Right lung (tissue), 5 donors: ENCODE measurements around the gene NSF. TPM values are rescaled to one million over a fixed set of nuclear protein-coding genes. Genes with fewer than 3 reads are reported as not detected.
"Not testable (repeated sequence)": the region's sequence is repeated elsewhere in the genome, so short reads cannot be mapped to it uniquely, and the experiment has no call there.

Experiments used
- DNase-seq, 2 donors: peaks; one replicate each; pipeline ENCODE4 v3.0.0-alpha.2; 2013
- polyA plus RNA-seq, 5 donors: library from polyadenylated mRNA; unstranded; fragments of 120-200 nt; gene quantifications; one replicate each; pipeline versions ENCODE4 v1.2.1 to v1.2.3, GENCODE V29; 2013; ENCODE audit warnings: inconsistent platforms in 1 of 5, low replicate concordance in 1 of 5; ENCODE audit not compliant: insufficient read length in 5 of 5, insufficient read depth in 1 of 5

Gene NSF
- polyA plus RNA-seq, 5 donors = 27.2 to 34.8 (median 32.4) TPM

- DNase-seq = no peak
Measured at GRCh38 chr17:46753776-46754175, 163.3 kb downstream of the NSF start.

GRCh38 chr17:46756081-46756735 is 165.7 kb downstream of the NSF start:
- DNase-seq = no peak

DNA sequence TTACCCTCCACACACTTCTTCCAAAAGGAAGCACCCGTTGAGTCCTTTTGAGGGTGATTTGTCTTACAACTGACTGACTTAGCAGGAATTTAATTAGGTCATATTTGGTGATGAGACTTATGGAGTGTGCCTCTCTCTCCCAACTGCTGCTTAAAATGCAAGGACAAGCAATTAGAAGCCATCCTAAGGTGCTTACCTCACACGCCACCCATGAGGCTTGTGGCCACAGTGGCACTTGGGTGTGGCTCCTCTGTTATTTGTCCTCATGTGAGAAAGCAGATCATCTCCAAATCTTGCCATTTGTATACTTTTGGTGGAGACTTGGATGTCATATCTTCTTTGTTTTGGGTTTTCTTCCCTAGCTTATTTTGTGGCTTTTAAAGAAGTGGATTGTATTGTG is 166.4 kb downstream of the NSF start:
- no peak for DNase-seq

DNA sequence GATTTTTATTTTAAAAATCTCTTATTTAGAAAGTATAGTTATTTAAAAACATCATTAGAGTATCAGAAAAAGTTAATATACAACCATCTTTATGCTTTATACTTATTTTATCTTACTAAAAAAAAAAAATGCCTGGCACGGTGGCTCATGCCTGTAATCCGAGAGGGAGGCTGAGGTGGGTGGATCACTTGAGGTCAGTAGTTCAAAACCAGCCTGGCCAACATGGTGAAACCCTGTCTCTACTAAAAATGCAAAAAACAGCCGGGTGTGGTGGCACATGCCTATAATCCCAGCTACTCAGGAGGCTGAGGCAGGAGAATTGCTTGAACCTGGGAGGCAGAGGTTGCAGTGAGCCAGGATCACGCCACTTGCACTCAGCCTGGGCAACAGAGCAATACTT is 167.1 kb downstream of the NSF start:
- DNase-seq = not testable (repeated sequence)

DNA sequence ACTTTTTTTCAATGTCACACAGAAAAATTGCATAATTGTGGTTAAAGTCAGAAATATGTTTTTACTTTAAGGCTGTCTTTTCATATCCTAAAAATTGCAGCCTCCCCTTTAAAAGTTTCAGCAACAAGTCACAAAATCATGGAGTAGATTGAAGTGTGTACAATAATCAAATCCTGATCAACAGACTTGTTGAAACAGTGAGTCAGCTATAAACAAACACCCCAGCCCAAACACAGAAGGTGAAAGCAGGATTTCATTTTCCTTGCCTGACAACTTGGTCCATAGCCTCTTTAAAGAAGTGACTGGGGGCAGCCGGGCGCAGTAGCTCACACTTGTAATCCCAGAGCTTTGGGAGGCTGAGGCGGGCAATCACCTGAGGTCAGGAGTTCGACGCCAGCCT is 168.1 kb downstream of the NSF start:
- DNase-seq = no peak

- DNase-seq = no peak
Measured at GRCh38 chr17:46759141-46759540, 168.7 kb downstream of the NSF start.

DNA sequence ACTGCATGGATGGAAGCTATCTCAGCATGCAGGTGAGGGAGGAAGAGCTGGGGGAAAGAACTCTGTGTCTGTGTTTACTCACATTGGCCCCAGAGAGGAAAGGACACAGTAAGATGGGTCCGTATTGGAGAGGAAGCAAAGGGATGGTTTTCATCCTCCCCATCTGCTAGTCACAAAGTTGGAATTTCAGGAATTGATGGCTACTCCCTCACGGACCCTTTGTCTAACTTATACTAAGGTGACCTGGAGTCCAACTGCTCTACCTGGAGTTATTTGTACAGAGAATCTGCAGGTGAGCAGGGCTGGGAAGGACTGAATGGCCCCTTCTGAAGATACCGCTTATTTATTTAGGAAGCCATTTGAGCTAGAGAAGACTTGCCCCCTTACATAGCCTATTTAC is 172.9 kb downstream of the NSF start:
- DNase-seq = no peak

GRCh38 chr17:46764000-46764708 is 173.7 kb downstream of the NSF start:
- no peak for DNase-seq

- peak; percentile 18 to 20 for DNase-seq
Measured at GRCh38 chr17:46764709-46765401, 174.4 kb downstream of the NSF start.

DNA sequence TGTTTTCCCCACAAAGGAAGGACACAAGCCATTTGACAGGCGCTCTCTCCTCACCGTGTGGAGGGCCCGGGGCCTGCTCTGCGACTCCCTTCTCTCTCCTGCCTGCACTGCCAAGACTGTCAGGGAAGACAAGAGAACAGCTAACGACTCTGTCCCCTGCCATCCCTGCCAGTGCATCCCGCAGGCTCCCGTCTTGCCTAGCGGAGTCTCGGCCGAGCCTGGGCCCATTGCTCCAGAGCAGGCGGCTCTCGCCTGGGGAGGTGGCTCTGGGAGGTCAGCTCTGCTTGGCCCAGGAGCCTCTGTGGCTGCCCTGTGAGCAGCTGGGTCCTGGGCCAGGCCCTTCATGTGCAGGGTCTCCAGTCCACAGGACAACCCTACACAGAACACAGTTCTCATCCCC is 175.0 kb downstream of the NSF start:
- no peak for DNase-seq

DNA sequence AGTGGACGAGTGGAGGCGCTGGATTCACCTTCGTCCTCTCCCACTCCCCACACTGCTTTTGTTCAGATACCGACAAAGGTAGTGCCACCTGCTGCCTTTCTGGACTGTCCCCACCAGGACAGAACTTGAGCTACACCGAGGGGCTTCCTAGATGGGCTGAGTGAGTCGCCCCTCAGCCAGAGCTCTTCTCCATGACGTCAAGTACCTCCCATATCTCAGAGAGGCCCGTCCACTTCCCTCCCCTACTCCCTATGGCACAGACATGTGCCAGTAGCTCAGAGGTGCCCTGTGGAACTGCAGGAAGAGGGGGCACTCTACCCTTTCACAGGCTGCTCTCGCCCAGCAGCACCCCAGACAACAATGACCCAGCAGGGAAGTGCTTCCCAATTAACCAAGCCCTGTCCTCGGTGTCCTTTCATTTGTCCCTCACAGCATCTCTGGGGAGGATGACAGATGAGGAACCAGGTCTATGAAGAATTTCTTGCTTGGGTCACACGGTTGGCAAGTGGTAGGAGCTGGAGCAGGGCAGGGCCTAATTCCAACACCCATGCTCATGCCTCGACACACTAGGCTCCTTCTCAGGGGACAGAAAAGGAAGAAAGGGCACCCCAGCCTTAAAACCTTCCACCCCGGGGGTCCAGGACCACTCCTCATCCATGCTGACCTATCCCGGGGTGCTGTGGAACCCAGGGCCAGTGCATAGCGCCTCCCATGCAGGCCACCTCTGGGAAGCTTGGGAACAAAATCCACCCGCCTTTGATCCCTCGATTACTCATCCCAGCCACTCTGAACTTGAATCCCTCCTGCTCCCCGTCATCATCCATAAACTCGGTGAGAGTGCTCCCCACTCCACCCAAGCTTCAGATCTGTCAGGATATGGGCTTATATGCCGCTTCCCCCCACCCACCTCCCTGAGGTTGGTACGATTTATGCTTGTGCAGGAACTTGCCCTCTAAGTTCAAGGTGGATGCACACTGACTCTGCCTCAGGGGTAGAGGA is 176.3 kb downstream of the NSF start:
- DNase-seq = no peak

DNA sequence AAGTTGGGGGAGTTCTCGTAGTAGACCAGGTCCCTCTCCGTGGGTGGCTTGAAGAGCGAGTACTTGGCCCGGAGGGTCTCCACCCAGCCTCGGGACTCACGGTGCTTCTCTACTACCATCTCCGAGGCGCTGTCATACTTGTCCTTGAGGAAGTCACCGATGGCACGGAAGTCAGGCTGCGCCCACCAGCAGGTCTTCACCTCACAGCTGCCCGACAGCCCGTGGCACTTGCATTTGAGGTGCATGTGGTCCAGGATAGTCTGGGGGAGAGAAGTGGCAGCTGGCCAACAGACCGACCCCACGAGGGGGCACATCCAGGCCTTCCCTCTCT is 178.0 kb downstream of the NSF start:
- DNase-seq = no peak

GRCh38 chr17:46768896-46769295 is 178.4 kb downstream of the NSF start:
- DNase-seq = not testable (repeated sequence)

DNA sequence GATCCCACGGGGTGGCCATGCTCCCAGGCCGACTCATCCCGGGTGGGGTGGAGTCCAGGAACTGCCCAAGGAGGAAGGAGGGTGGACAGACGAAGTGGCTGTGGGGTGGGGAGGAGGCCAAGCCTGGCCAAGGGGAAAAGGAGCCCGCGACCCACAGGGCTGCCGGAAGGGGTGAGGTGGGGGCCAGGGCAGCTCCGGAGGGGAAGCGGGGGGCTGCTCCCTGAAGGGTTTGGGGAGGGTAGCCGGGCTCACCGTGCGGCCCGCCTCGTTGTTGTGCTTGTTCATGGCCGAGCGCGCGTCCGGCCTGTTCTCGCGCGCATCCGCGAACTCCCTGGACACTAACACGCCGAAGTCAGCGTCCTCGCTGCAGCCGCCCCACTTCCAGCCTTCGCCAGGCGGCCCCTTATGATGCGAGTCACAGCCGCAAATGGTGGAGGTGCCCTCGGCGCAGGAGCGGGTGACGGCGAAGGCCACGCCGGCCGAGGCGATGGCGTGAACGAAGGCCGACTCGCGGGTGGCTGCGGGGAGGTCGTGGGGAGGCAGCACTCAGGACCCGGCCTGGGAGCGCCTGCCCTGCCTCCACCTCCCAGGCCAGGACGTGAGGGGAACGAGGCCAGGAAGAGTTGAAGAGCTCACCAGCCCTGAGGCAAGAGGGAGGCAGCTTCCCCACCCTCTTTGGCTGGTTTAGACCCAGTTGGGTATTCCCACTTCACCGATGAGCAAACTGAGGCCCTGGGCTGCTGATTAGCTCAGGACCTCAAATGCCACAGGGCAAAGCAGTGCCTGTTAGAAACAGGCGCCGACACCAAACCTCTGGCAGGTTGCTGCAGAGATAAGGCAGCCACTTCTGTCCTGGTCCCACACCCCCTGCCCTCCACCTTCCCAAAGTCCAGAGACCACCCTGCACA is 179.3 kb downstream of the NSF start:
- DNase-seq = no peak

GRCh38 chr17:46770439-46770817 is 180.0 kb downstream of the NSF start:
- DNase-seq = no peak

GRCh38 chr17:46770818-46771560 is 180.5 kb downstream of the NSF start:
- DNase-seq = peak; percentile 31 to 32

- peak; percentile 11 to 24 for DNase-seq
Measured at GRCh38 chr17:46771561-46772474, 181.3 kb downstream of the NSF start.

GRCh38 chr17:46772475-46773220 is 182.2 kb downstream of the NSF start:
- no peak for DNase-seq
